OCI-LY1 (cell line): Measurements from ENCODE around the gene NPY4R2.
"Not testable (repeated sequence)": the region's sequence is repeated elsewhere in the genome, so short reads cannot be mapped to it uniquely, and the experiment has no call there.

Experiments used
- EZH2 ChIP-seq: fragments of 200-600 bp; sonication (generic), shearing (Covaris generic); IDR thresholded peaks from 2 replicates; pipeline ENCODE4 v1.8.0; 2017; ENCODE audit warnings: borderline replicate concordance, mixed run types, mild to moderate bottlenecking, antibody characterized with exemption, low read length, moderate library complexity, mixed read lengths
- TF ChIP-seq, protein P1 (sequence below): fragments of 200-600 bp; sonication (generic), shearing (Covaris generic); IDR thresholded peaks from 2 replicates; pipeline ENCODE4 v1.5.1; 2017; ENCODE audit warnings: mild to moderate bottlenecking, antibody characterized with exemption, low read length, moderate library complexity, mixed read lengths

DNA sequence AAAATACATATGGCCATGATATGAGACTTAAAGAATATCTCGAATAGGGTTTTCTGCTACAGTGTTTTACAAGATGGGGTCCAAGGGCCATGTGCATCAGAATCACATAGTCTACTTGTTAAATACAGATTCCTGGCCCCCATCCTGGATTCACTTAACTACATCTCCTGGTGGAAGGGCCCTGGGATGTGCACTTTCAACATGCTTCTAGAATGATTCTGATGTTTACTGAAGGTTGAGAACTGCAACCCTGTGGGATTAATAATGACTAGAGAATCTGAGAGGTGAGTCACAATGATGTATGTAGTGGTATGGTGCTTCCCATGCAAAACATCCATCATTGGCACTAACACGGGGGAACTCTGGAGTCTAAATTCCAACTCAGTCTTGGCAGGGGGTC is 2.1 kb downstream of the NPY4R2 start:
- TF ChIP-seq, protein P1, sequence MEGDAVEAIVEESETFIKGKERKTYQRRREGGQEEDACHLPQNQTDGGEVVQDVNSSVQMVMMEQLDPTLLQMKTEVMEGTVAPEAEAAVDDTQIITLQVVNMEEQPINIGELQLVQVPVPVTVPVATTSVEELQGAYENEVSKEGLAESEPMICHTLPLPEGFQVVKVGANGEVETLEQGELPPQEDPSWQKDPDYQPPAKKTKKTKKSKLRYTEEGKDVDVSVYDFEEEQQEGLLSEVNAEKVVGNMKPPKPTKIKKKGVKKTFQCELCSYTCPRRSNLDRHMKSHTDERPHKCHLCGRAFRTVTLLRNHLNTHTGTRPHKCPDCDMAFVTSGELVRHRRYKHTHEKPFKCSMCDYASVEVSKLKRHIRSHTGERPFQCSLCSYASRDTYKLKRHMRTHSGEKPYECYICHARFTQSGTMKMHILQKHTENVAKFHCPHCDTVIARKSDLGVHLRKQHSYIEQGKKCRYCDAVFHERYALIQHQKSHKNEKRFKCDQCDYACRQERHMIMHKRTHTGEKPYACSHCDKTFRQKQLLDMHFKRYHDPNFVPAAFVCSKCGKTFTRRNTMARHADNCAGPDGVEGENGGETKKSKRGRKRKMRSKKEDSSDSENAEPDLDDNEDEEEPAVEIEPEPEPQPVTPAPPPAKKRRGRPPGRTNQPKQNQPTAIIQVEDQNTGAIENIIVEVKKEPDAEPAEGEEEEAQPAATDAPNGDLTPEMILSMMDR: not testable (repeated sequence)
- not testable (repeated sequence) for TF ChIP-seq EZH2
